Colon (tissue), 2 donors: Measurements from ENCODE around the gene ZNF462.
"Not testable (repeated sequence)": the region's sequence is repeated elsewhere in the genome, so short reads cannot be mapped to it uniquely, and the experiment has no call there.

ENCODE experiments used
- FAIRE-seq: peaks from 2 replicates; lab custom pipeline; 2012; peaks lifted over from hg19 to GRCh38; lab: Jason Lieb, UNC
- donor health status: control.
- donor health status: control.

ZNF462 gene

GRCh38 chr9:106862821-106863720, at the start of gene ZNF462:
Gene ZNF462, plus strand, starts transcription at chr9:106863166. Its CDS starts 60,218 bp downstream, at chr9:106923384.
- FAIRE-seq: no peak

GRCh38 chr9:106816524-106816923, 46.4 kb upstream of the ZNF462 start:
- no peak for FAIRE-seq

- FAIRE-seq: no peak
Observed at GRCh38 chr9:106818034-106818433, 44.9 kb upstream of the ZNF462 start.

- FAIRE-seq: no peak
Observed at GRCh38 chr9:106820866-106821265, 42.1 kb upstream of the ZNF462 start.

GRCh38 chr9:106828070-106828469, 34.9 kb upstream of the ZNF462 start:
- no peak for FAIRE-seq

DNA sequence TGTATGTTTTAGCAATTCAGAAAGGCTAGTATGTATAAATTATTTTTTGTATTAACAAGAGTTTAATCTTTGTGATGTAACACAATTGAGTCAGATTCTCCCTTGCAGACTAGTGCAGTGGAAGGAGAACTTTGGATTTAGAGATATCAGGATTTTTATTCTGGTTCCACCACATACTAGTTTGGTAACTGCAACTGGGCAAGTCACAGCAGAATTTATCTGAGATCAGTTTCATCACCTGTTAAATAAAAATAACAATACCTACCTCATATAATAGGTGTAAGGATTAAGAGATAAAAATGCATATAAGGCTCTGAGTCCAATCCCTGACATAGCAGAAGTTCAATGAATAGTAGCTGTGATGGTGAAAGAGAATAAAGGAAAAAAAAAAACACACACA, 34.0 kb upstream of the ZNF462 start:
- no peak for FAIRE-seq

- FAIRE-seq: no peak
Observed at GRCh38 chr9:106829666-106830408, 33.1 kb upstream of the ZNF462 start.

- no peak for FAIRE-seq
Observed at GRCh38 chr9:106830527-106831150, 32.3 kb upstream of the ZNF462 start.

DNA sequence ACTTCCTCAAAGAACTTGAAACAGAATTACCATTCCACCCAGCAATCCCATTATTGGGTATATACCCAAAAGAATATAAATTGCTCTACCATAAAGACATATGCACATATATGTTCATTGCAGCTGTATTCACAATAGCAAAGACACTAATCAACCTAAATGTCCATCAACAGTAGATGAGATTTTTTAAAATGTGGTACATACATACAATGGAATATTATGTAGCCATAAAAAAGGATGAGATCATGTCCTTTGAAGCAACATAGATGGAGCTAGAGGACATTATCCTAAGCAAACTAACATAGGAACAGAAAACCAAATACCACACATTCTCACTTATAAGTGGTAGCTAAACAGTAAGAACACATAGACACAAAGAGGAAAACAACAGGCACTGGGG, 28.1 kb upstream of the ZNF462 start:
- no peak for FAIRE-seq

- peak; percentile 38 for FAIRE-seq
Observed at GRCh38 chr9:106835840-106836239, 27.1 kb upstream of the ZNF462 start.

DNA sequence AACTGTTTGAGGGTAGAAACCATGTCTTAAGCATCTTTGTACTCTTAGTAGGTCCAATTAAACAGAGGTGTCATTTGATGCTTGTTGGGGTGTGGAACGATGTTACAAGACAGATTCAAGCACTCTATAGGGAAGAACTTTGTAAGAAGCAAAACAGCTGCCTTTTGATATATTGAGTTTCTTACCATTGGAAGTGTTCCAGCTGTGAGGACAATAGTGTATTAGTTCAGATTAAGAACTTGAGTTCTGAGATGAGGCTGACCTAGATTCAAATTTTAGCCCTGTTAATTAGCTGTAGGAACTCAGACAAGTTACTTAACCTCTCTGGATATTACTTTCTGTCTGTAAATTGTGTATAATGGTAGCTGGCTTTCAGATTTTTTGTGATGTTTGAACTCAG, 19.6 kb upstream of the ZNF462 start:
- FAIRE-seq: no peak

- no peak for FAIRE-seq
Observed at GRCh38 chr9:106846307-106846706, 16.7 kb upstream of the ZNF462 start.

- FAIRE-seq: no peak
Observed at GRCh38 chr9:106846857-106847256, 16.1 kb upstream of the ZNF462 start.

- not testable (repeated sequence) for FAIRE-seq
Observed at GRCh38 chr9:106851640-106852039, 11.3 kb upstream of the ZNF462 start.

DNA sequence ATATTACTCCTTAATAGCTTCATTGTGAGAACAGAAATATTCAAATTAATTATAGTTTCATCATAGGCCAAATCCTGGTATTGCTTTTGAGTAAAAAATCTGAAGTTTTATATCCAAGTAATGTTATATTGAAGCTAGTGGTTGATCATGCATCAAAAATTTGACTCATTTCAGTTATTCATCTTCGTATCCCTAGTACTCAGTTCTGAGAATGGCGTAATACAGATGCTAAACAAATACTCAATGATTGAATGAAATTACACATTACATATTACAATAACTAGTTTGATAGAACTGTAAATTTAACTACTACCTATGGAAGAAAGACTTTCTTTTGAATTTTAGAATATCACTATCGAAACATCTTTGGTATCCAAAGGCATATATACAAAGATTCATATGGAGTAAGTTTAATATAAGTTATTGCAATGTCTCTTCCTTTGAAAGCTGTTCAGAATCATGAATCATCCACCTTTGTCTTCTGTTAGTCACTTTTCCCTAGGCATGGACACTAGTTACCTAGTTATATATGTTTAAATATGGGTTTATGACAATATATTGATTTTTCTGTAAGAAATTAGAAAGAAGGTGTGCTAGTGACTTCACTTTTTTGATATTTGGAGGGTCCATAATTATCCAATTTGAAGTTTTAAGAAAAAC, 5.0 kb upstream of the ZNF462 start:
- no peak for FAIRE-seq

- no peak for FAIRE-seq
Observed at GRCh38 chr9:106859957-106860720, 2.8 kb upstream of the ZNF462 start.

- FAIRE-seq: no peak
Observed at GRCh38 chr9:106860721-106861639, 2.0 kb upstream of the ZNF462 start.

GRCh38 chr9:106861640-106862109, 1.3 kb upstream of the ZNF462 start:
- no peak for FAIRE-seq

DNA sequence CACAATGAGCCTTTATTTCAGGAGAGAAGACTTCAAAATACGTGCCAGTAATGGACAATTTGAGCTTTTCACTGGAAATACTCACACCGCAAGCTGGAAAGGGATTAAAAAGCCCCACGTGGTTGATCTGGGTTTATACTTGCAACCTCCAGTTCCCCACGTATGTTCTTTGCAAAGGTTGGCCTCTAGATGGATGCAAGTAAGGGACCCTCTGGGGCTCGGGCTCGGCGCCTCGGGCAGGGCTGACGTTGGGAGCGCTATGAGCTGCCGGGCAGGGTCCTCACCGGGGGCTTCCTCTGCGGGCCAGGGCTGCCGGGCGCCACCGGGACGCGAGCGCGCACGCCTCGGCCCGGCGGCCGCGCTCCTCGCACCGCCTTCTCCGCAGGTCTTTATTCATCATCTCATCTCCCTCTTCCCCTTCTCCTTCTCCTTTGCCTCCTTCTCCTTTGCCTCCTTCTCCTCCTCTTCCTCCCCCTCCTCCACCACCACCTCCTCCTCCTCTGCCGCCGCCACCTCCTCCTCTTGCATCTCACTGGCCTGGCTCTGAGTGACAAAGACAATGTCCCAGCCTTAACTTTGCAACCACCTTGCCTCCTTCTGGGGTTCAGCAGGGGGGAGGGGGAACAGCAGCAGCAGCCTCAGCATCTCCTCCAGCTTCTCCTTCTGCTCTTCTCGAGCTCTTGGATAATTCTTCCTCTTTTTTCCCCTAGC, 701 bp upstream of the ZNF462 start:
- FAIRE-seq: no peak
